Neural cell (in vitro differentiated cells): ENCODE data around the gene PDE7B.

ENCODE experiments used
- EP300 ChIP-seq: fragments of 450-650 bp; conservative IDR thresholded peaks from 2 replicates; pipeline ENCODE4 v1.6.1; 2014; ENCODE audit warnings: antibody characterized with exemption, mild to moderate bottlenecking, moderate library complexity; ENCODE audit not compliant: poor library complexity, severe bottlenecking
- EZH2 ChIP-seq: fragments of 200-600, 300-800 bp; shearing (Covaris generic), sonication (generic); IDR thresholded peaks from 2 replicates; pipeline ENCODE4 v1.6.1; 2014; ENCODE audit warnings: antibody characterized with exemption, low read length, borderline replicate concordance, mild to moderate bottlenecking; ENCODE audit not compliant: insufficient read depth, poor library complexity, severe bottlenecking
- POLR2AphosphoS5 ChIP-seq: IDR thresholded peaks from 2 replicates; pipeline ENCODE4 v1.6.1; 2012
- RAD21 ChIP-seq: fragments of 450-650 bp; conservative IDR thresholded peaks from 2 replicates; pipeline ENCODE4 v1.6.1; 2014; ENCODE audit warnings: antibody characterized with exemption, mild to moderate bottlenecking, moderate library complexity
- SMC3 ChIP-seq: fragments of 450-650 bp; conservative IDR thresholded peaks from 2 replicates; pipeline ENCODE4 v1.6.1; 2014; ENCODE audit warnings: antibody characterized with exemption, mild to moderate bottlenecking, moderate library complexity; ENCODE audit not compliant: poor library complexity
- TAF1 ChIP-seq: IDR thresholded peaks from 2 replicates; pipeline ENCODE4 v1.6.1; 2012; ENCODE audit warnings: low read depth
- TF ChIP-seq, protein P1 (sequence below): fragments of 450-650 bp; IDR thresholded peaks from 2 replicates; pipeline ENCODE4 v1.5.1; 2014; ENCODE audit warnings: antibody characterized with exemption, mild to moderate bottlenecking, moderate library complexity; ENCODE audit not compliant: poor library complexity, severe bottlenecking
- TF ChIP-seq, protein P2 (sequence below): IDR thresholded peaks from 2 replicates; pipeline ENCODE4 v1.6.1; 2012; ENCODE audit warnings: borderline replicate concordance

DNA sequence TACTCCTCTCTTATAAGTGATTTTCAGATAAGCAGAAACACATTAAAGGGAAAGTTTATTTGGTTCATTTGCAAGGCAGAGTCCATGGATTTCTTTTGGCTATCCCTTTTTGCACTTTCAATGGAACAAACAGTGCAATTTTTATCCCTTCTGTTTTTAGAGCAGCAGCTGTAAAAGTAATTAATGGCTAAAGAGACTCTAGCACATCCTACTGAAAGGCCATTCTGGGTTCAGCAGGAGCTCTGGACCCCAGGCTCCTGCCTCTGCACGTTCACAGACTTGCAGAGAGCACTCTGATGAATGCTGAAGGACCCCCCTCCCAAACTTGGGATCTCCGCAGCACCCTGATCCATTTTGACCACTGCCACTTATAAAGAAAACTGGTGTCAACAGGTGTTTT is 40.3 kb upstream of the PDE7B start:
- TF ChIP-seq, protein P1, sequence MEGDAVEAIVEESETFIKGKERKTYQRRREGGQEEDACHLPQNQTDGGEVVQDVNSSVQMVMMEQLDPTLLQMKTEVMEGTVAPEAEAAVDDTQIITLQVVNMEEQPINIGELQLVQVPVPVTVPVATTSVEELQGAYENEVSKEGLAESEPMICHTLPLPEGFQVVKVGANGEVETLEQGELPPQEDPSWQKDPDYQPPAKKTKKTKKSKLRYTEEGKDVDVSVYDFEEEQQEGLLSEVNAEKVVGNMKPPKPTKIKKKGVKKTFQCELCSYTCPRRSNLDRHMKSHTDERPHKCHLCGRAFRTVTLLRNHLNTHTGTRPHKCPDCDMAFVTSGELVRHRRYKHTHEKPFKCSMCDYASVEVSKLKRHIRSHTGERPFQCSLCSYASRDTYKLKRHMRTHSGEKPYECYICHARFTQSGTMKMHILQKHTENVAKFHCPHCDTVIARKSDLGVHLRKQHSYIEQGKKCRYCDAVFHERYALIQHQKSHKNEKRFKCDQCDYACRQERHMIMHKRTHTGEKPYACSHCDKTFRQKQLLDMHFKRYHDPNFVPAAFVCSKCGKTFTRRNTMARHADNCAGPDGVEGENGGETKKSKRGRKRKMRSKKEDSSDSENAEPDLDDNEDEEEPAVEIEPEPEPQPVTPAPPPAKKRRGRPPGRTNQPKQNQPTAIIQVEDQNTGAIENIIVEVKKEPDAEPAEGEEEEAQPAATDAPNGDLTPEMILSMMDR, result no peak
- TF ChIP-seq EZH2, result no peak
- TF ChIP-seq EP300, result no peak
- TF ChIP-seq, protein P2, sequence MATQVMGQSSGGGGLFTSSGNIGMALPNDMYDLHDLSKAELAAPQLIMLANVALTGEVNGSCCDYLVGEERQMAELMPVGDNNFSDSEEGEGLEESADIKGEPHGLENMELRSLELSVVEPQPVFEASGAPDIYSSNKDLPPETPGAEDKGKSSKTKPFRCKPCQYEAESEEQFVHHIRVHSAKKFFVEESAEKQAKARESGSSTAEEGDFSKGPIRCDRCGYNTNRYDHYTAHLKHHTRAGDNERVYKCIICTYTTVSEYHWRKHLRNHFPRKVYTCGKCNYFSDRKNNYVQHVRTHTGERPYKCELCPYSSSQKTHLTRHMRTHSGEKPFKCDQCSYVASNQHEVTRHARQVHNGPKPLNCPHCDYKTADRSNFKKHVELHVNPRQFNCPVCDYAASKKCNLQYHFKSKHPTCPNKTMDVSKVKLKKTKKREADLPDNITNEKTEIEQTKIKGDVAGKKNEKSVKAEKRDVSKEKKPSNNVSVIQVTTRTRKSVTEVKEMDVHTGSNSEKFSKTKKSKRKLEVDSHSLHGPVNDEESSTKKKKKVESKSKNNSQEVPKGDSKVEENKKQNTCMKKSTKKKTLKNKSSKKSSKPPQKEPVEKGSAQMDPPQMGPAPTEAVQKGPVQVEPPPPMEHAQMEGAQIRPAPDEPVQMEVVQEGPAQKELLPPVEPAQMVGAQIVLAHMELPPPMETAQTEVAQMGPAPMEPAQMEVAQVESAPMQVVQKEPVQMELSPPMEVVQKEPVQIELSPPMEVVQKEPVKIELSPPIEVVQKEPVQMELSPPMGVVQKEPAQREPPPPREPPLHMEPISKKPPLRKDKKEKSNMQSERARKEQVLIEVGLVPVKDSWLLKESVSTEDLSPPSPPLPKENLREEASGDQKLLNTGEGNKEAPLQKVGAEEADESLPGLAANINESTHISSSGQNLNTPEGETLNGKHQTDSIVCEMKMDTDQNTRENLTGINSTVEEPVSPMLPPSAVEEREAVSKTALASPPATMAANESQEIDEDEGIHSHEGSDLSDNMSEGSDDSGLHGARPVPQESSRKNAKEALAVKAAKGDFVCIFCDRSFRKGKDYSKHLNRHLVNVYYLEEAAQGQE, result no peak
- TF ChIP-seq TAF1, result no peak
- TF ChIP-seq POLR2AphosphoS5, result no peak
- no peak for TF ChIP-seq SMC3
- TF ChIP-seq RAD21, result no peak
